ENCODE results near the gene PIK3C3.

DNA sequence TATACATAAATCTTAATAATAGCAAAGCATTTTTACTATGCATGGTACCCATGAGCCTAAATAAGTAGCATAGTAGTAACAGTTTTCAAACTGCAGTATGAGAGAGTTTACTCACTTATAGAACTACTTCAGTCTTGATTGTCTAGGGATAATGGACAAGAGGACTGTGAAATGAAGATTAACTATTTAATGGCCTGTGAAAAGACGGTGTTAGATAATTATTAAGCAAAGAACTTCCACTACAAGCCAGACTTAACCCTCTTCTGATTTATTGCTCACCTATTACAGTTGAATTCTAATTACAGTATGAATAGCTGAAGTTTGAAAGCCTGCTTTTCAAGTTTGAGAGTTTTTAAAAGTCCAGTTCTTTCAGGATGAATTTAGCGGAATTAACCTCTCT is 18.9 kb downstream of the PIK3C3 start:
- TF ChIP-seq POLR2A (IDR thresholded peaks at IDR 0.05; ENCODE audit: low read depth, low read length) (no peak), POLR2AphosphoS5 (IDR thresholded peaks at IDR 0.05; ENCODE audit: low read depth, low read length) (no peak), TAF1 (IDR thresholded peaks at IDR 0.05; ENCODE audit: borderline replicate concordance, low read depth, low read length) (no peak)

All from GM12892 (cell line).